Adrenal gland (tissue), 5 donors: Measurements from ENCODE around the gene MYF6.

Experiments
- POLR2A ChIP-seq, 2 donors: fragments of 450-650 bp; IDR thresholded peaks; one replicate each; pipeline ENCODE4 v1.6.1; 2017; ENCODE audit warnings: antibody characterized with exemption in 2 of 2, mild to moderate bottlenecking in 2 of 2, moderate library complexity in 1 of 2
- TF ChIP-seq, protein P1 (sequence below), 6 experiments: fragments of 450-650 bp in 4 of 6; fragments of 200-600 bp in 2 of 6; sonication (generic) in 1 of 6; IDR thresholded peaks; 1 replicate in 5 of 6; 2 replicates in 1 of 6; pipeline versions ENCODE4 v1.5.1 to v1.8.0; 2016 to 2021; ENCODE audit warnings: antibody characterized with exemption in 6 of 6, mild to moderate bottlenecking in 2 of 6, moderate library complexity in 1 of 6
- donor health status: DM: no; HTN: no; CAD: no.

- TF ChIP-seq, protein P1, sequence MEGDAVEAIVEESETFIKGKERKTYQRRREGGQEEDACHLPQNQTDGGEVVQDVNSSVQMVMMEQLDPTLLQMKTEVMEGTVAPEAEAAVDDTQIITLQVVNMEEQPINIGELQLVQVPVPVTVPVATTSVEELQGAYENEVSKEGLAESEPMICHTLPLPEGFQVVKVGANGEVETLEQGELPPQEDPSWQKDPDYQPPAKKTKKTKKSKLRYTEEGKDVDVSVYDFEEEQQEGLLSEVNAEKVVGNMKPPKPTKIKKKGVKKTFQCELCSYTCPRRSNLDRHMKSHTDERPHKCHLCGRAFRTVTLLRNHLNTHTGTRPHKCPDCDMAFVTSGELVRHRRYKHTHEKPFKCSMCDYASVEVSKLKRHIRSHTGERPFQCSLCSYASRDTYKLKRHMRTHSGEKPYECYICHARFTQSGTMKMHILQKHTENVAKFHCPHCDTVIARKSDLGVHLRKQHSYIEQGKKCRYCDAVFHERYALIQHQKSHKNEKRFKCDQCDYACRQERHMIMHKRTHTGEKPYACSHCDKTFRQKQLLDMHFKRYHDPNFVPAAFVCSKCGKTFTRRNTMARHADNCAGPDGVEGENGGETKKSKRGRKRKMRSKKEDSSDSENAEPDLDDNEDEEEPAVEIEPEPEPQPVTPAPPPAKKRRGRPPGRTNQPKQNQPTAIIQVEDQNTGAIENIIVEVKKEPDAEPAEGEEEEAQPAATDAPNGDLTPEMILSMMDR (IDR thresholded peaks at IDR 0.05): no peak
- TF ChIP-seq POLR2A (IDR thresholded peaks at IDR 0.05): no peak
Observed at GRCh38 chr12:80681287-80681686, 26.1 kb upstream of the MYF6 start.
